ENCODE measurements around the gene BEX4. TPM values are rescaled to one million over a fixed set of nuclear protein-coding genes. Genes with fewer than 3 reads are reported as not detected.

Gene BEX4
- total and polyA plus RNA-seq, 9 of the 15 experiments (the other 6 are each of a cell fraction or from before 2014, with no cell fraction given) = 74.6 to 399 (median 154) TPM

DNA sequence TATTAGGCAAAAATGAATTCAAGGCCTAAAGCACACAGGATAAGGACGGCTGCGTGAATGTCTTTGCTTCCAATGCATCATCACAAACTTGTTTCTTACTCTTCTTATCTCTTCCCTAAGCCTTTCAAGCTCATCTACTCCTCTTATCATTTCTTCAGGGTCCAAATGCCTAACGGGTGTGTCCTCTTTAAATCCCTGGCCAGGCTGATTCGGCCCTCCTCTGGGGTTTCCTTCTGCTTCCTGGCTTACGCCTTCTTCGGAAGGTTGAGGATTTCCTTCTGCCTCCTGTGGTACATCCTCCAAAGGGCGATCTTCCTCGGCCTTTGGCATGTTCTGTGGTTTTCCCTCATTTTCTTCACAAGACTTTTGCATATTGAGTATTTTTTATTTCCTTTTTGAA, 38.7 kb downstream of the BEX4 start (continued):
- TF ChIP-seq HDAC2 (IDR thresholded peaks at IDR 0.05) (peak; percentile 63; the same call in 1 of the 2 replicates), MBD2 (IDR thresholded peaks at IDR 0.05; ENCODE audit: borderline replicate concordance, low read depth) (no peak), SMARCE1 (IDR thresholded peaks at IDR 0.05) (0 out of 2 replicates have a peak, but pooled peaks have one; percentile 34), ZNF24 (IDR thresholded peaks at IDR 0.05) (peak; percentile 89), E2F4 (CRISPR knock-in tag; IDR thresholded peaks at IDR 0.05; ENCODE audit: low read depth) (no peak), MNT (conservative IDR thresholded peaks at IDR 0.05) (0 out of 4 replicates have a peak, but pooled peaks of 1 of the 2 experiments have one; percentile 16), ASH1L (IDR thresholded peaks at IDR 0.05; ENCODE audit: borderline replicate concordance, low read depth, partially characterized antibody) (no peak), JUND (IDR thresholded peaks at IDR 0.05; ENCODE audit: borderline replicate concordance, low read depth, low read length) (peak; percentile 31; the same call in 1 of the 2 replicates), JUND (tag; IDR thresholded peaks at IDR 0.05; ENCODE audit: borderline replicate concordance, low read depth, low read length) (peak; percentile 23; the same call in 1 of the 3 replicates), ZNF121 (CRISPR knock-in tag; conservative IDR thresholded peaks at IDR 0.05) (no peak), ZNF79 (CRISPR knock-in tag; IDR thresholded peaks at IDR 0.05; ENCODE audit: low read depth) (no peak), ETS1 (conservative IDR thresholded peaks at IDR 0.05; ENCODE audit: control insufficient read depth, low read depth, low read length) (no peak), ZC3H11A (IDR thresholded peaks at IDR 0.05; ENCODE audit: low read depth, low read length) (no peak), CBX5 (IDR thresholded peaks at IDR 0.05; ENCODE audit: borderline replicate concordance, low read depth) (no peak), ZNF561 (CRISPR knock-in tag; conservative IDR thresholded peaks at IDR 0.05) (no peak), EP300 (IDR thresholded peaks at IDR 0.05; ENCODE audit: low read length) (peak; percentile 42), E2F5 (CRISPR knock-in tag; IDR thresholded peaks at IDR 0.05) (no peak)
- TF ChIP-seq, protein P1, sequence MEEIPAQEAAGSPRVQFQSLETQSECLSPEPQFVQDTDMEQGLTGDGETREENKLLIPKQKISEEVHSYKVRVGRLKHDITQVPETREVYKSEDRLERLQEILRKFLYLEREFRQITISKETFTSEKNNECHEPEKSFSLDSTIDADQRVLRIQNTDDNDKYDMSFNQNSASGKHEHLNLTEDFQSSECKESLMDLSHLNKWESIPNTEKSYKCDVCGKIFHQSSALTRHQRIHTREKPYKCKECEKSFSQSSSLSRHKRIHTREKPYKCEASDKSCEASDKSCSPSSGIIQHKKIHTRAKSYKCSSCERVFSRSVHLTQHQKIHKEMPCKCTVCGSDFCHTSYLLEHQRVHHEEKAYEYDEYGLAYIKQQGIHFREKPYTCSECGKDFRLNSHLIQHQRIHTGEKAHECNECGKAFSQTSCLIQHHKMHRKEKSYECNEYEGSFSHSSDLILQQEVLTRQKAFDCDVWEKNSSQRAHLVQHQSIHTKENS (CRISPR knock-in tag; IDR thresholded peaks at IDR 0.05) = no peak
- TF ChIP-seq, protein P2, sequence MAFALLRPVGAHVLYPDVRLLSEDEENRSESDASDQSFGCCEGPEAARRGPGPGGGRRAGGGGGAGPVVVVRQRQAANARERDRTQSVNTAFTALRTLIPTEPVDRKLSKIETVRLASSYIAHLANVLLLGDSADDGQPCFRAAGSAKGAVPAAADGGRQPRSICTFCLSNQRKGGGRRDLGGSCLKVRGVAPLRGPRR (CRISPR knock-in tag; IDR thresholded peaks at IDR 0.05) = no peak
- TF ChIP-seq, protein P3, sequence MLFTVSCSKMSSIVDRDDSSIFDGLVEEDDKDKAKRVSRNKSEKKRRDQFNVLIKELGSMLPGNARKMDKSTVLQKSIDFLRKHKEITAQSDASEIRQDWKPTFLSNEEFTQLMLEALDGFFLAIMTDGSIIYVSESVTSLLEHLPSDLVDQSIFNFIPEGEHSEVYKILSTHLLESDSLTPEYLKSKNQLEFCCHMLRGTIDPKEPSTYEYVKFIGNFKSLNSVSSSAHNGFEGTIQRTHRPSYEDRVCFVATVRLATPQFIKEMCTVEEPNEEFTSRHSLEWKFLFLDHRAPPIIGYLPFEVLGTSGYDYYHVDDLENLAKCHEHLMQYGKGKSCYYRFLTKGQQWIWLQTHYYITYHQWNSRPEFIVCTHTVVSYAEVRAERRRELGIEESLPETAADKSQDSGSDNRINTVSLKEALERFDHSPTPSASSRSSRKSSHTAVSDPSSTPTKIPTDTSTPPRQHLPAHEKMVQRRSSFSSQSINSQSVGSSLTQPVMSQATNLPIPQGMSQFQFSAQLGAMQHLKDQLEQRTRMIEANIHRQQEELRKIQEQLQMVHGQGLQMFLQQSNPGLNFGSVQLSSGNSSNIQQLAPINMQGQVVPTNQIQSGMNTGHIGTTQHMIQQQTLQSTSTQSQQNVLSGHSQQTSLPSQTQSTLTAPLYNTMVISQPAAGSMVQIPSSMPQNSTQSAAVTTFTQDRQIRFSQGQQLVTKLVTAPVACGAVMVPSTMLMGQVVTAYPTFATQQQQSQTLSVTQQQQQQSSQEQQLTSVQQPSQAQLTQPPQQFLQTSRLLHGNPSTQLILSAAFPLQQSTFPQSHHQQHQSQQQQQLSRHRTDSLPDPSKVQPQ (CRISPR knock-in tag; IDR thresholded peaks at IDR 0.05; ENCODE audit: borderline replicate concordance) = no peak

Measured in K562 (cell line).